GOT3 (cell line): ENCODE results near the gene PFDN1.

Experiments used
- DNase-seq: peaks from one replicate; lab custom pipeline; 2025; ENCODE audit warnings: mixed read lengths; lab: John Stamatoyannopoulos, UW

The PFDN1 gene

DNA sequence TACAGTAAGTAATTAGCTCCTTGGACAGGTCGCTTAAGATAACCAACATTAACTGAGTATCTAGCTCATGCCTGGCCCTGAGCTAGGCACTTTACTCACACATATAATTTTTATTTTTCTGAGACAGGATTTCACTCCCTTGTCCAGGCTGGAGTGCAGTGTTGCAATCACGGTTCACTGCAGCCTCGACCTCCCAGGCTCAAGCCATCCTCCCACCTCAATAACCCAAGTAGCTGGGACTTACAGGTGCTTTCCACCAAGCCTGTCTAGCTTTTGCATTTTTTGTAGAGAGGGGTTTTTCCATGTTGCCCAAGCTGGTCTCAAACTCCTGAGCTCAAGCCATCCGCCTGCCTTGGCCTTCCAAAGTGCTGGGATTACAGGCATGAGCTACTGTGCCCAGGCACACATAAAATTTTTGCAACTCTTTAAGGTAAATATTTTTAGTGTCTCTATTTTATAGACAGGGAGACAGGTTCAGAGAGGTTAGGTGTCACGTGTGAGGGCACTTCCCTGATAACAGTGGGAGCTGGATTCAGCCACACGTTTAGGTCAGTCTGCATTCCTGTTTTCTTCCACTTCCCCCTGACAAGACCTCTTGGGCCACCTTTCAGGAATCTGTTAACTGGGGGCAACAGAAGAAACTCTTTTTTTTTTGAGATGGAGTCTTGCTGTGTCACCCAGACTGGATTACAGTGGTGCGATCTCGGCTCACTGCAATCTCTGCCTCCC, 25.3 kb upstream of the PFDN1 start:
- DNase-seq, result no peak

DNA sequence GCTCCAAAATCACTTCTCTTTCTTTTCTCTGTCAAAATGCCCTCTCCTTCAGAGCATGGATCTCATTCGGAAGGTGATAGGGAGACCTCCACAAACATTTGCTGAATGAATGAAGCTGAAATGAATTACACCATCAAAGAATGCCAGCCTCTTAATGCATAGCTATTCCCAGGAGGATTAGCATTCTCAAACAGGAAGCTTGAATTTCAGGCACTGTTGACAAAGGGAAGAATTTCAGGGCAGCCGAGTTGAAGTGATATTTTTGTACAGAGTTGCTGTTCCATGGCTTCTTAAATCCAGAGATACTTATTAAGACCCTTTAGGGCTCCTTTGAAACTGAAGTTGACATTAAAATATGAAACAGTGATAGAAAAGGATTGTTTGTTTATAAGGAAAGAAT, 24.7 kb upstream of the PFDN1 start:
- DNase-seq, result no peak

DNA sequence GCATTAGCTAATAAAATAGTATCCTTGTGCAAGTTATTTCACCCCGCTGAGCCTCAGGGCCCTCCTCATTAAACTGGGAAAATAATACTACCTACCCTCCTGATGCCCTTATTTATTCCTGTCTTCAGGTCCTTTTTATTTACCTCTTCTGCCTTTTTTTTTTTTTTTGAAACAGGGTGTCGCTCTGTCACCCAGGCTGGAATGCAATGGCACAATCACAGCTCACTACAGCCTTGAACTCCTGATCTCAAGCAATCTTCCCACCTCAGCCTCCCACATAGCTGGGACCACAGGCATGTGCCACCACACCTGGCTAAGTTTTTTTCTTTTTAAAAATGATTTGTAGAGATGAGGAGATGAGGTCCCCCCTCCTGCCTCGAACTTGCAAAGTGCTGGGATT, 22.6 kb upstream of the PFDN1 start:
- DNase-seq, result no peak

DNA sequence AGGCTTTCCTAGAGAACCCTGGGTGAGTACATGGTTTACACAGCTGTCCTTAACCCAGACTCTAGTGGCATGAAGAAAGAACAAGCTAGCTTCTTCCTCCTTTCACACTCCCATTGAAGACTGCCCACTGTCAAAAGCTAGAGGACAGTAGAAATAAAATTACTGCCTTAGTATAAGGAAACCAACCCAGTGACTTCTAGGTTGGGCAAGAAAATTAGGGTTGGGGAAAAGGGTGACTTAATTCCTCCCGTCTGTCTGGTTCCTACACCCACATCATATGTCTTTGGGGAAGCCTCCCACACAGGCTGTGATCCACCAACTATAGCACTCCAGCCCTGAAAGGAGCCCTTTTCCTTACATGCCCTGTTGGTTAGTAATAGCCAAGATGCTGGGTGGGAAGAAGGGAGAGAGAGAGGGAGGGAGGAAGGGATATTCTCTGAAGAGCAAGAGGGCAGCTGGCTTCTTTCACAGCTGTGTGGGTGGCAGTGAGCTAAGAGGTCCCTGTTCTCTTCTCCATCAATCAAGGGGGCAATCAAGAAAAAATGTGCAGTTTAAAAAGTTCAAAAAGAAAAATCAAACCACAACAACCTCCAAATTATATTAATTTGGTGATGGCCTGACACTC, 21.8 kb upstream of the PFDN1 start:
- no peak for DNase-seq

DNA sequence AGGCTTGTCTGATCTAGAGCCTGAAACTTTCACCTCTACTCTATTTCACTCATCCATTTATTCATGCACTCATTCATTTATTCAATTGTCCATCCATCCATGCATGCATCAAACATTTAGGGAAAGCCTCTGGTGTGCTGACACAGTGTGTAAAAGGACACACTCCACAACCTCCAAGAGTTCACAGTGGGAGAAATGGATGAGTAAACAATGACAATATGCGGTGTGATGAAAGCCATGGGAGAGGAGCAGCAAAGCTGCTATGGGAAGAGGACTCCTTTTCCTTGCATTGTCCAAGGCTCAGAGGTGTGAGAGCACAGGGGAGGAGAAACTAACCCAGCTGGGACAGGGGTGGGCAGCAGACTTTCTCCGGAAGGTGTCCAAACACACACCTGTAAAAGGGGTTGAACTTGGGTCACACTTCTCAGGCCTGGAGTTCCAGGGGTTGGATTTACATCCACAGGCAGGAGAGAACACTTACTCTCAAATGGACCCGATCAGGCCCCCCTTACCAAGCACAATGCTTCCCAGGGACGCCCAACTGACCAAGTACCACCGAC, 21.2 kb upstream of the PFDN1 start:
- no peak for DNase-seq

DNA sequence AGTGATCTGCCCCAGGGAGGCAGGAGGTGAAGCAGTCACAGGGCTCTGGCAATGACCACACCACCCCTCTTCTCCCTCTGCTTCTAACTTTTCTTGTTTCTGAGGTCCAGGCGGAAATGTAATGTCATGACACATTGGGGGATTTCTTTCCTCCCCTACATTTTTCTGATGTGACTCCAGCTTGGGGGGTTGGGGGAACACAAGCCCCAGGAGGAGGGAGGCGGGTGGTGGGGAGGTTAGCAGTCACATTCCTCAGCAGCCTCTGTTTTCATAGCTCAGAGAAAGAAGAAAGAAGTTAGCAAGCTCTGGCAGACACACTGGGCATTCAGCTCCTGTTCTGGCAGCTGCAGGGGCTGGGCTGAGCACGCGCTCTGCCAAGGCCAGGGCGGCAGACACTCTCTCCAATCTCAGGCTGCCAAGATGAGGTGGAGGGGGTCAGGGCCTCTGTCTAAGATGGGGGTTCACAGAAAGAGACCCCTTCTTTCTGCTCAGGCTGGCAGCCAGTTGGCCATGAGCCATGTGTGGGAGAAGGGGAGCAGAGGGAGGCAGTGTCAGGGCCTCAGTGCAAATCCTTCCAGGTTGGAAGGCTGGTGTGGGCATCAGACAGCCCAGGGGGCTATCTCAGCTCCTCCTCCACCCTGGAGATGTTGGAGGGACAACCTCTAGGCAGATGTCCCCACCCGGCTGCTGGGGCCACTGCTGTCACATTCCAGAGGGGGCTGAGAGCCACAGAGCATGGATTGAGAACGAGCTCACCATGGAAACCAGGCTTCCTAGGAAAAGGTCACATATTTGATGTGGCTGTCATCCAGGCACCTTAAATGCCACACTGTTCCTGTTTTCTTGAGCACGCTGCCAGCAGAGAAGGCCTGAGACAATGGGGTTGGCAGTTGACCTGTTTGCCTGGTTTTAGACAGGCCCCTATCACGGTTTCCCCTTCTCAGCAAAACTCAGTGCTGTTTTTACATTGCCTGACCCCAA, 20.1 kb upstream of the PFDN1 start:
- peak; percentile 56 for DNase-seq

DNA sequence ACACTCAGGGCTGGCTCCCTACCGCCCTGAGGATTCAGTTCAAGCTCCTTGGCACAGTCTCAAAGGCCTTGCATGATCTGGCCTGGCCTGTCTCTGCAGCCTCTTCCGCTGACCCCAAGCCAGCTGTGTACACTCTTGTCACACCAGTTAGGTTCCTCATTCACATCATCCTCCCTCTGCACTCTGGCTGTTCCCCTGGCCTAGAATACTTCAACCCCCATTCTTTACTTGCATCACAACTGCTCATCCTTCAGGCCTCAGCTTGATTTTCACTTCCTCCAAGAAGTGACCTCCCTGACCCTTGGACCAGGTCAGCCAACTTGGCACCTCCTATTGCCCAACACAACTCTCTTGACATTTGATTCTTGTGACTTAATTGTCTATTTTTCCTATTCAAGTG, 18.9 kb upstream of the PFDN1 start:
- no peak for DNase-seq

DNA sequence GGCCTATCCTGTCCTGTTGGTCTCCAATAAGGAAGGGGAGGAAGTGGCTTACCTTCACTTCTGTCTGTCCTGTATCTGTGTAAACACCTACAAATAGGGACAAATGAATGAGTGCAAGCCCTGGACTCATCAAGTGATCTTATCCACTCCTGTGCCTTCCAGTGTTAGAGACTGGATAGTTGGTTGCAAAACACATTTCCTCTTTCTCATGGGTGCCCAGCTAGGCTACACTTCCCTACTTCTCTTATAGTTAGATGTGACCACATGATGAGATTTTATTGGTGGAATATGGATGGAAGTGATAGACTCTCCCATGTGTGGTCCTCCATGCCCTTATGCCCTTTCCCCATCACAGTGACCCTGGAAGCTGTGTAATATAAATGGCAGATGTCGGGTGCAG, 16.9 kb upstream of the PFDN1 start:
- DNase-seq, result no peak

DNA sequence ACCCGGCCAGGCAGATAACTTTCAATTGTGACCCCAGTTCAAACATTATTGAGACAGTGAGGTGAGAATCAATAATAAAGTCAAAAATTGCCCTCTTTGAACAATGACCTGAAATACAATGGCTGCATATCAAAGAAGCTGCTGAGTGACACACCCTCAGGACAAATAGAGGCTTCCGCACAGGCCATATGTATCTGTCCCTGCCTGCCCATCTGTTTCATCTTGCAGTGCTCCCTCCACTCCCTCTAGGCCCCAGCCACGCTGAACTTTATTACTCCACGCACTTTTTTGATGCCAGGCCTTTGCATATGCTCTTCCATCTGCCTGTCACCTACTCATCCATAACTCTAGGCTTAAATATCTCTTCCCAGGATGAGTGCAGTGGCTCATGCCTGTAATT, 15.9 kb upstream of the PFDN1 start:
- DNase-seq, result no peak

DNA sequence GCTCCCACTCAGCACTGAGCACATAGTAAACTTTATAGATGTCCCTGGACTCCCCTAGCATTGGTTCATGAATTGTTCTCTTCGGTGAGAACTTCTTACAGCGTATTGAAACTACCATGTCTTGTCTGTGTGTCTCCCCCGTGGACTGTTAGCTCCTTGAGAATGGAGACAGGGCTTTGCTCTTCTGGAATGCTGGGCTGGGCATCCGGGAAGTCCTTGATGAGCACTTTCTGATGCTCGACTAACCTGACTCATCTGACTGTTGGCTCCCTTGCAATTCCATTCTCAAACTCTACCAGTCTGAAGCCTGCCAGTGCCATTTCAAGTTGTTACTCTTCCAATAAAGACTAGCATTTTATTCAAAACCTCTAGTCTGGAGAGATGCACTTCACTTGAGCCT, 15.0 kb upstream of the PFDN1 start:
- no peak for DNase-seq

DNA sequence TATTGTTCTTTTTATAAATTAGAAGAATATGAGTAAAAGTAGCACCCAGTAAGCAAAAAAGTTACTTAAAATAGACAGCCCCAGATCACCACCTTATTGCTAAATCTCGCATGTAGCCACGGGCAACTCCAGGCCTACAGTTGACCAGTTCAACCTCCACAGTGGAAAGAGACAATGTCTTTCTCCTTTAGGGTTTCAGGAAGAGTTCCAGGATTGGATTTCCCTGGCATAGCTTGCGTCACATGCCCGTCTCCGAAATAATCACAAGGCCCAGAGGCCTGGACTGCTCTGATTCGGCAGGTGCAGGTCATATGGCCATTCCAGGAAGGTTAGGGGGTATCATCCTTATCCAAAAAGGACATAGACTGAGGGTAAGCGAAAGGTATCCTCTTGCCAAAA, 9.9 kb upstream of the PFDN1 start:
- DNase-seq, result no peak

DNA sequence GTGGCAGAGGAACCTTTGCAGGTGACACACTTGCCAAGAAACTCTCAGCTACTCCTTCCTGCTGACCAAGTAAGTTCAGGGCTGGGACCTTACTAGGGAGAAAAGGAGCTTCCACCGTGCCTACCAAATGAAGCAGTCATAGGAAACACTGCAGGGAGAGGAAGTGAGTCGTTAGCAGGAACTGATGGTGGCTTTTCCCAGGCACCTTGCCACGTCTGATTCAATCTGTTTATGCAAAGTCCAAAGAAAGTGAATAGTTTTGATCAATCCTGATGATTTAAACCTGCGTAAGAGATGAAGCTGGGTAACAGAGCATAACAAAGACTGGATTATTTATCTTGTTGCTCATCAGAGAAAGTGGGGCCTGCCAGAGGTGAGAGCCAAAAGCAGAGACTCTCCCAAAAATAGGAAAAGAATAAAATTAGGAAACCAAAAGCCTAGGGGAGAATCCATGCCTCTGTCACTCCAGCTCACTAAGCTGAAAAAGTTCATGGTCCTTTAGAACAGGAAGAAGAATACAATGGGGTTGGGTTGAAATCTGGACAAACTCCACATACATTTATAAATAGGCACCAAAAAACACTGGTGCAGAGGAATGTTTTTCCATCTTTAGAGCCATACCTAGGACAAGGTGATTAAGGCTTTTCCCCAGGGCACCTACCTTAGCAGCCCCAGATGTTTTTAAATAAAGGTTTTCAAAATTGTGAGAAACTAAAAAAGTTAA, 9.3 kb upstream of the PFDN1 start:
- no peak for DNase-seq

DNA sequence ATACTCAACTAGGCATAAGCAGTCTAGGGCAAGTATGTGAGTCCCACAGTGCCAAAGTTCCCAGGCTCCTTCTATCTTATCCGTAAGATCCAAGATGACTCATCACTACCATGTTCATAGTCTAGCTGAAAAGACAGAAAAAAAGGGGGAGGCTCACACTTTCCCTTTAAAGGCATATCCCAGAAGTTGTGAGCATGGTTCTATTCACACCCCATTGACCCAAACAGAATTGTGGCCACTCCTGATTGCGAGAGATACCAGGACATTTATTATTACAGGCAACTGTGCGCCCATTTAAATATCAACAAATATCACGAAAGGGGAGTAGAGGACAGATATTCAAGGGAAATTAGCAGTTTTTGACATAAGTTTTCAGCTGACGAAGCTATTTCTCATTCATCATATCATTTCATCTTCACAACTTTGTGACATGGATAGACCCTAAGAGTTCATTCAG, 8.1 kb upstream of the PFDN1 start:
- no peak for DNase-seq

DNA sequence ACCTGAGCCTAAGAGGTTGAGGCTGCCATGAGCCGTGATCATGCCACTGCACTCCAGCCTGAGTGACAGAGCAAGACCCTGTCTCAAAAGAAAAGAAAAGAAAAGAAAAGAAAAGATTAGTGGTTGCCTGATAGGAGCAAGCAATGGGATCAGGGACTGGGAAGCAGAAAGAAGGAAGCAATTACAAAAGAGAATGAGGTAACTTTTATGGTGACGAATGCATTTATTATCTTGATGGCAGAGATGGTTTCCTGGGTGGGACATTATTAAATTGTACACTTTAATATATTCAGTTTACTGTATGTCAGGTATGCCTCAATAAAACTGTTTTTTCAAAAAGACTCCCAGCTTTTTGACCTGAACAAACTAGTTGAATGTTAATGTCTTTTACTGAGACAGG, 7.5 kb upstream of the PFDN1 start:
- no peak for DNase-seq

DNA sequence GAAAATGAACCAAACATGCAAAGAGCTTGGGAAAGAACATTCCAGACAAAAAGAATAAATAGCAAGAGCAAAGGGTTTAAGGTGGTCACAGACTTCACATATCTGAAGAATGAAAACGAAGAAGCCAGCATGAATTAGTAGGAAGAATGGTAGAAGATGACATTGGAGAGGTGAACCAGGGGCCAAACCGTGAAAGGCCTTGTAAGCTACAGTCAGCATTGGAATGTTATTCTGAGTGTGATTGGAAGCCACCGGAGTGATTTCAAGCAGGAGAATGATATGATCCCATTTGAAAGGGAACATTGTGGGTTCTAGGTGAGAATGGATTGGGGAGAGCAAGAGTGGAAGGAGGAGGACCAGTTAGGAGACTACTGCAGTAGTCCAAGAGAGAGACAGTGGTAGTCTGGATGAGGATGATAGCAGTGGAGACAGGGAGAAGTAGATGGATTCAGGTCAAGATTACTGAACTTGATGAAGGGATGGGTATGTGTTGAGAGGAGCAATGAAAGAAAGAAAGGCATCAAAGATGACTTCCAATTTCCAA, 6.9 kb upstream of the PFDN1 start:
- no peak for DNase-seq

DNA sequence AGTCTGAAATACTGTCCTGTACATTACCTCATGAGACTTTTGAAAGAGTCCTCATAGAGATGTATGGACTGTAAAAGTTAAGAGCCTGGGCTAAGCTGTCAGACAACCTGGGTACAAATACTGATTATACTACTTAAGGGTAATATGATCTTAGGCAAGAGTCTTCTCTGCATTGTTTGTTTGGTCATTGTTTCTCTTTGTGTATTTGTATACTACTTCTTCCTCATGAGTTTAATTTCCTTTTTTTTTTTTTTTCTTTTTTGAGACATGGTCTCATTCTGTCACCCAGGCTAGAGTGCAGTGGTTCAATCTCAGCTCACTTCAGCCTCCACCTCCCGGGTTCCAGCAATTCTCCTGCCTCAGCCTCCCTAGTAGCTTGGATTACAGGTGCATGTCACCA, 2.6 kb upstream of the PFDN1 start:
- DNase-seq, result no peak

DNA sequence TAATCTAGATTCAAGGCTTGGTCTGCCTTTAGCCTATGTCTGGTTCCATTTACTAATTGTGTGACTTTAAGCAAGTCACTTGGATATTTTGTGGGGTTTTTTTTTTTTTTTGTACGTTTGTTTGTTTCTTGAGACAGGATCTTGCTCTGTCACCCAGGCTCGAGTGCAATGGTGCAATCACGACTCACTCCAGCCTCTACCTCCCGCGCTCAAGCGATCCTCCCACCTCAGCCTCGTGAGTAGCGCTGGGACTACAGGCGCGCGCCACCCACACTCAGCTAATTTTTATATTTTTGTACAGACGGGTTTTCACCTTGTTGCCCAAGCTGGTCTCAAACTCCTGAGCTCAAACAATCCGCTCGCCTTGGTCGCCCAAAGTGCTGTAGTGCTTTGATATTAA, 1.1 kb upstream of the PFDN1 start:
- DNase-seq, result no peak

DNA sequence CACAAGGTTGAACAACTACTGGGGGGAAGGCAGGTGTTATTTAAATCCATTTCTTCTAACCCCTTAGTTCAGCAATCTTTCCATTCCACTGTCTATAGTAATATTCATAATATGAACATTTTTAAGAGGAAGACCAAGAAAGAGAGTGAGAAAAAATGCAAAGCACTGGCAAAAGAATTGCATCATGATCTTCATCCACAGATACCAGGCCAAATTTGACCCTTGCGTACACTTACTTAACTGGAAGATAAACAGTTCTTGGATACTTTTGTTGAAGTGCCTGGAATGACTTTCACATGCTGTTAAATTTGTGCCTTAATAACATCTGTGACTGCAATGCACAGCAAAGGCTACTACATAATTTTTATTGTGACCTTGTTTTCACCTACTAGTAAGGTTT, 1.8 kb downstream of the PFDN1 start:
- DNase-seq, result no peak

DNA sequence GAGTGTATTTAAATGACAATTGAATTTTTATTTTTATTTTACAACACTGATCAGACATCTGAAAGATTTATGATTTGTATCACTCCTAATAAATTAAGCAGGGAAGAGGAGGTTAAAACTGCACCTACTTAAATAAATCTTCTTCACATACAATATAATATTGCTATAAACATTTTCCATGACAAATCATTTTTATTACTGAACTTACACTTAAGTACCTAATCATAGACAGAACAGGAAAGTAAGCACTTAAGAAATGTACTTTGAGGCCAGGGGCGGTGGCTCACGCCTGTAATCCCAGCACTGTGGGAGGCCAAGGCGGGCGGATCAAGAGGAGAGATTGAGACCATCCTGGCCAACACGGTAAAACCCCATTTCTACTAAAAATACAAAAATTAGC, 3.8 kb downstream of the PFDN1 start:
- DNase-seq, result no peak

DNA sequence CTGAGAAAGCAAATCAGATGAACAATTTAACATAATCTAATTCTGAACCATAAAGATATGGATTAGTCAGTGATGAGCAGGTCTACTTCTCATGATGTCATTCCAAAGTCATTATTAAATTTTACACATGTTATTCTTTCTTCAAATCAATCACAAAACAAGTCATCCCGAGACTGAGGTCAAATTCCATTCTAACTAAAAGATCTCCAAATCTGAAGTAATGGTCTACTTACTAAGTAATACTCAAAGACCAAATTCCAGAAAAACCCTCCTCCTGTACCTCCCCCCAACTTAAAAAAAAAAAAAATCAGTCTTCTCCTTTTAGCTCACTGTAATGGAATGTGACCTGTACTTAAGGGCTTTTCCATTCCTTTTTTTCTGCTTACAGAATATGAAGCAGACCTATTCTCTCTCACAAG, 4.7 kb downstream of the PFDN1 start:
- DNase-seq, result no peak

DNA sequence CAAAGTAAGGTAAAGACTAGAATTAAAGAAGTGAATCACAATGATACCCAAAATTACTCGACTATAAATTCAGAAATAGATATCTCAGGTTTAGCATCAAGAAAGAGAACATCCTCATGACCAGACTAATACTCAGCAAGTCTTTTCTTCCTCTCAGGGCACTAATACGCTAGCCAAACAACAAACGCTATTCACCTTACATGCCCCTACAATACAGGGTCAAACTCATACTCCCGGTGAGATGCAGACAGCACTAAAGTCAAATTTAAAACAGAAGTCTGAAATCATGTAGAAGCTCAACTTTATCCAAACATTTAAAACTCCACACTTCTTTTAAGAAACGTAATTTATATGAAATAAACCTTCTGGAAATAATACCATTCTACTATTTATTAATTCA, 5.6 kb downstream of the PFDN1 start:
- DNase-seq, result no peak

DNA sequence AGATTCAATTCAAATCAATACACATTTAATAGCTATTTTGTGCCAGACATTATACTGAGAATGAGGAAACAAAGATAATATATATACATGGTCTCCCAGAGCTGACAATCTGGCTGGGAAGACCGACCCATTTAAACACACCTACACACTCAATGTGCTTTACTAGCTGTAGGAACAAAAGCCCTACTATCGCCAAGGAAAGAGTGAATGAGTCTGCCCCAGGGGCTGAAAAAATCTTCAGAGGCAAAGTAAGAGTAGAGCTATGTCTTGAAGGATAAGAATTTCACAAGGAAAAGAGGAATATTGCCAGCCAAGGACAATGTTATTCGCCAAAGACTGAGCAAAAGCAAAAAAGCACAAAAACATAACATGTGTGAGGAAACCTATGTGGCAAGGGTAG, 6.6 kb downstream of the PFDN1 start:
- no peak for DNase-seq
